Spleen (tissue), 11 donors: ENCODE measurements around the gene CFAP99. TPM values are rescaled to one million over a fixed set of nuclear protein-coding genes. Genes with fewer than 3 reads are reported as not detected.

Source experiments
- DNase-seq: peaks from one replicate; pipeline ENCODE4 v3.0.0-alpha.2; 2020
- H3K27ac ChIP-seq, 8 donors: fragments of 200-600 bp; sonication (generic) in 7 of 8; 1 replicate in 4 of 8; 2 replicates in 4 of 8; pipeline versions ENCODE4 v1.5.0 to v1.8.0; 2016 to 2021; ENCODE audit warnings: inconsistent platforms in 4 of 8, mild to moderate bottlenecking in 4 of 8, moderate library complexity in 1 of 8
- H3K27me3 ChIP-seq, 7 donors: fragments of 200-600 bp; sonication (generic) in 6 of 7; replicated peaks in 1 of 7; 1 replicate in 4 of 7; 2 replicates in 3 of 7; pipeline versions ENCODE4 v1.5.0 to v1.8.0; 2016 to 2021; ENCODE audit warnings: inconsistent platforms in 3 of 7, mild to moderate bottlenecking in 1 of 7
- H3K36me3 ChIP-seq, 6 donors: fragments of 200-600 bp; sonication (generic) in 5 of 6; 1 replicate in 4 of 6; 2 replicates in 2 of 6; pipeline versions ENCODE4 v1.5.0 to v1.8.0; 2016 to 2021; ENCODE audit warnings: inconsistent platforms in 2 of 6
- H3K4me1 ChIP-seq, 6 donors: fragments of 200-600 bp; sonication (generic) in 5 of 6; 1 replicate in 3 of 6; 2 replicates in 3 of 6; pipeline versions ENCODE4 v1.5.0 to v1.8.0; 2016 to 2021; ENCODE audit warnings: inconsistent platforms in 3 of 6
- H3K4me3 ChIP-seq, 8 donors: fragments of 200-600 bp; sonication (generic) in 7 of 8; 1 replicate in 4 of 8; 2 replicates in 4 of 8; pipeline versions ENCODE4 v1.5.0 to v1.8.0; 2016 to 2021; ENCODE audit warnings: inconsistent platforms in 4 of 8, mild to moderate bottlenecking in 4 of 8, moderate library complexity in 2 of 8
- H3K9me3 ChIP-seq, 8 donors: fragments of 200-600 bp; sonication (generic) in 7 of 8; 1 replicate in 4 of 8; 2 replicates in 4 of 8; pipeline versions ENCODE4 v1.5.0 to v1.8.0; 2016 to 2021; ENCODE audit warnings: inconsistent platforms in 4 of 8
- POLR2A ChIP-seq, 3 donors: fragments of 450-650 bp; IDR thresholded peaks; one replicate each; pipeline ENCODE4 v1.5.1; 2017; ENCODE audit warnings: antibody characterized with exemption in 3 of 3, mild to moderate bottlenecking in 1 of 3
- POLR2AphosphoS5 ChIP-seq, 3 donors: sonication (generic); formaldehyde crosslinking; IDR thresholded peaks; one replicate each; pipeline ENCODE4 v1.5.1; 2017; ENCODE audit warnings: antibody characterized with exemption in 3 of 3
- WGBS, 5 donors: extraction: QIAGEN DNeasy Blood & Tissue Kit in 3 of 5; methylation state at CpG; one replicate each; pipeline versions ENCODE4 v1.1.5 to v1.1.7; 2013 to 2018; 5-methylcytosine and 5-hydroxymethylcytosine counted together
- intact Hi-C: fragments of 100-400 bp; cut with DNase I; formaldehyde crosslinking; loops from one replicate; pipeline ENCODE4 v1.15.0; 2023; ENCODE audit warnings: low total_unique reads
- polyA plus RNA-seq, 3 donors: library from polyadenylated mRNA; stranded (reverse); fragments of 200-250 nt; gene quantifications; one replicate each; pipeline ENCODE4 v1.2.1, GENCODE V29; 2013
- total RNA-seq, 7 donors: library from RNA; depleted of rRNA in 3 of 7; stranded (reverse); fragments of >200 nt in 3 of 7; fragmentation: NEBNext Ultra II Directional in 4 of 7; extraction: Animal tissue kit (Norgen Biotek cat#: 25700) in 4 of 7; gene quantifications; one replicate each; pipeline versions ENCODE4 v1.1.0 to v1.2.1, GENCODE V29; 2016 to 2021
- TF ChIP-seq, protein P1 (sequence below), 11 experiments: fragments of 200-600 bp in 7 of 11; fragments of 450-650 bp in 4 of 11; sonication (generic) in 4 of 11; IDR thresholded peaks in 8 of 11; conservative IDR thresholded peaks in 3 of 11; 1 replicate in 7 of 11; 2 replicates in 4 of 11; pipeline versions ENCODE4 v1.4.0 to v1.8.0; 2016 to 2021; ENCODE audit warnings: antibody characterized with exemption in 11 of 11, inconsistent platforms in 4 of 11, mild to moderate bottlenecking in 1 of 11
- donor health status: healthy with polysubstance abuse.
- donor health status: DM: no; HTN: no; CAD: no; lungs with moderate emphysema.
- donor health status: DM: no; HTN: no; CAD: no.
- donor health status: Bipolar disorder and iron deficiency.
- donor health status: healthy.
- donor health status: DM: no; HTN: no; CAD: no.
- donor health status: DM: yes; HTN: yes; CAD: no.

Gene CFAP99
- total and polyA plus RNA-seq, 10 donors, result 0.13 to 0.22 TPM; not detected in 8

DNA sequence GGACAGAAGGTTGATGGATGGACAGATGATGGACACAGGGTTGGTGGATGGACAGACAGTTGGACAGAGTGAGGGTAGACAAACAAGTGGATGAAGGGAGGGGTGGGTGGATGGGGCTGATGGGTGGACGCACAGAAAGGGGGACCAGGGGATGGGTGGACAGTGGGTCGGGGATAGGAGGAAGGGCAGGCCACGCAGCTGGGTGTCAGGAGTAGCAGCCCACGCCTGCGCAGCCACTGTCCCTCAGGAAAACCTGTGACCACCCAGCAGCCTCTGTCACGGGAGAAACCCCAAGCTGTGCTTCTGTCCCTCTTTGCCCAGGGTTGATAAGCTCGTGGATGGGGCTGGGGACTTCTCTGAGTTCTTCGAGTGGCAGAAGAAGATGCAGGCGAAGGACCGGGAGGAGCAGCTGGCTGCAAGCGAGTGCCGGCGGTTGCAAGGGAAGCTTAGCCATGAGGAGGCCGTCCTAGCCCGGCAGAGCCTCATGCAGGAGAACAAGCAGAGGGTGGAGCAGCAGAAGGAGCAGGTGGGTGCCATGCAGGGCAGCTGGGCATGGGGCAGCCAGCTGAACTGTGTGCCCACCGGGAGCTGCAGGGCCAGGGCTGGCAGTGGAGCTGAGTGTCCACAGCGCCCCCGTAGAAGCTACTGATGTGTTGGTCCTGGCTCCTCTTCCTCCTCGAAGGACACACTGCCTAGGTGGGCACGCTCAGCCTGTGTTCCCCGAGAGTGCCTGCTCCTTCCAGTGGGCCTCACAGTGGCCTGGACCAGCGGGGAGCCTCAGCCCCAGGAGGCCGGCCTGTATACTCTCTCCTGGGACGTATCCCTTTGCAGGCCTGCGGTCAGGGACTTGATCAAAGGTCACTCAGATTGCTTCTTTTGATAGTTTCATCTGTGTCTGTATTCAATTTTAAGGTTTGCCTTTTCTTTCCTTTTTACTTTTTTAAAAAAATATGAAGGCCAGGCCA, 33.3 kb downstream of the CFAP99 start:
- TF ChIP-seq POLR2AphosphoS5 (IDR thresholded peaks at IDR 0.05) (no peak), POLR2A (IDR thresholded peaks at IDR 0.05) (no peak)
- TF ChIP-seq, protein P1, sequence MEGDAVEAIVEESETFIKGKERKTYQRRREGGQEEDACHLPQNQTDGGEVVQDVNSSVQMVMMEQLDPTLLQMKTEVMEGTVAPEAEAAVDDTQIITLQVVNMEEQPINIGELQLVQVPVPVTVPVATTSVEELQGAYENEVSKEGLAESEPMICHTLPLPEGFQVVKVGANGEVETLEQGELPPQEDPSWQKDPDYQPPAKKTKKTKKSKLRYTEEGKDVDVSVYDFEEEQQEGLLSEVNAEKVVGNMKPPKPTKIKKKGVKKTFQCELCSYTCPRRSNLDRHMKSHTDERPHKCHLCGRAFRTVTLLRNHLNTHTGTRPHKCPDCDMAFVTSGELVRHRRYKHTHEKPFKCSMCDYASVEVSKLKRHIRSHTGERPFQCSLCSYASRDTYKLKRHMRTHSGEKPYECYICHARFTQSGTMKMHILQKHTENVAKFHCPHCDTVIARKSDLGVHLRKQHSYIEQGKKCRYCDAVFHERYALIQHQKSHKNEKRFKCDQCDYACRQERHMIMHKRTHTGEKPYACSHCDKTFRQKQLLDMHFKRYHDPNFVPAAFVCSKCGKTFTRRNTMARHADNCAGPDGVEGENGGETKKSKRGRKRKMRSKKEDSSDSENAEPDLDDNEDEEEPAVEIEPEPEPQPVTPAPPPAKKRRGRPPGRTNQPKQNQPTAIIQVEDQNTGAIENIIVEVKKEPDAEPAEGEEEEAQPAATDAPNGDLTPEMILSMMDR (IDR thresholded peaks at IDR 0.05 in 8 of 11, conservative IDR thresholded peaks at IDR 0.05 in 3 of 11), result no peak
- no peak for DNase-seq

DNA sequence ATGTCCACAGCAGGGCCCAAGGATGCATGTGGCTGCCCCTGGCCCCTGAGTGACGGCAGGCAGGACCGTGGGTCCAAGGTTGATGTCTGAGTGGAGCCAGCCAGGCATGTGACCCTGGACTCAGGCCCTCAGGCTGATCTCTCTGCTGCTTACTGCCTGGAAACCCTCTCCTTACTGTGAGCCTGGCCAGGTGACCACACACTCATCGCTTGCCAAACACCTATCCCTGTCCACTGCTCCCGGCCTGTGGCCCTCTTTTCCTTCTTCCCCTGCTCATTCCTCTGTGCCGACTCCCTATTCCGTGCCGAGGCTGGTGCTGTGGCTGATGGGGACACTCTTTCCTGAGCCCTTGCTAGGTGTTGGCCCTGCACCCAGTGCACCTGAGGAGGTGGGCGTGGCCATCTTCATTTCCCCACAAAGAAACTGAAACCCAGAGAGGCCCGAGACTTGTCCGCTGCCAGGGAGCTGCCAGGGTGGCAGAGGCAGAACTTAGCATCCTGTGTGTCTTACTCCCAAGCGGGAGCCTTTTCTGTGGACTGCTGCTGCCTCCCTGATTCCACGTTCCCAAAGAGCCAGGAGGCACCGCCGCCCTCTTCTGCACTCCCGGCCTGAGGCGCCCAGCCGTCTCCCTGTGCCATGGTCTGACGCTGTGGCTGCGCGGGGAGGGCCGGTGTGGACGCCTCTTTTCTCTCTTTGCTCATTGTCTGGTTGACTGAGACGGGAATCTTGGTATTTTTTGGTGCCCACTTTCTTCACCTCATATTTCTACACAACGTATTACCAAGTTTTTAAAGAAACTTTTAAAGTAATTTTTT, 38.9 kb downstream of the CFAP99 start:
- H3K4me3 ChIP-seq, result no peak overlapping the region
- H3K9me3 ChIP-seq, result no peaks in the 10 kb centered on the region
- WGBS, 5 donors, result 83 to 90% (median 88%) methylated on average over 23 to 24 of the region's 24 CpGs
- peak; percentile 42 for DNase-seq
- intact Hi-C loops, result no loop called here
- H3K27ac ChIP-seq, result no peak overlapping the region
- H3K4me1 ChIP-seq, result peaks cover 4 to 12% (median 10%) of the 10 kb centered on the region in 6 donors
- no peaks in the 10 kb centered on the region for H3K36me3 ChIP-seq
- TF ChIP-seq POLR2A (IDR thresholded peaks at IDR 0.05) (no peak), POLR2AphosphoS5 (IDR thresholded peaks at IDR 0.05) (no peak)
- TF ChIP-seq, protein P1 (IDR thresholded peaks at IDR 0.05 in 8 of 11, conservative IDR thresholded peaks at IDR 0.05 in 3 of 11), result no peak
- H3K27me3 ChIP-seq, result peaks cover 0 to 27% (median 0%) of the 10 kb centered on the region in 7 donors

More for the DNA sequence above, 33.3 kb downstream of the CFAP99 start:
- Histone ChIP-seq H3K36me3 (no peaks in the 10 kb centered on the region), H3K27me3 (no peaks in the 10 kb centered on the region), H3K4me3 (no peak overlapping the region), H3K4me1 (no peaks in the 10 kb centered on the region), H3K27ac (no peak overlapping the region), H3K9me3 (no peaks in the 10 kb centered on the region)
- intact Hi-C loops, result no loop called here
- WGBS, 5 donors, result 81 to 90% (median 85%) methylated on average over 21 to 25 of the region's 25 CpGs

DNA sequence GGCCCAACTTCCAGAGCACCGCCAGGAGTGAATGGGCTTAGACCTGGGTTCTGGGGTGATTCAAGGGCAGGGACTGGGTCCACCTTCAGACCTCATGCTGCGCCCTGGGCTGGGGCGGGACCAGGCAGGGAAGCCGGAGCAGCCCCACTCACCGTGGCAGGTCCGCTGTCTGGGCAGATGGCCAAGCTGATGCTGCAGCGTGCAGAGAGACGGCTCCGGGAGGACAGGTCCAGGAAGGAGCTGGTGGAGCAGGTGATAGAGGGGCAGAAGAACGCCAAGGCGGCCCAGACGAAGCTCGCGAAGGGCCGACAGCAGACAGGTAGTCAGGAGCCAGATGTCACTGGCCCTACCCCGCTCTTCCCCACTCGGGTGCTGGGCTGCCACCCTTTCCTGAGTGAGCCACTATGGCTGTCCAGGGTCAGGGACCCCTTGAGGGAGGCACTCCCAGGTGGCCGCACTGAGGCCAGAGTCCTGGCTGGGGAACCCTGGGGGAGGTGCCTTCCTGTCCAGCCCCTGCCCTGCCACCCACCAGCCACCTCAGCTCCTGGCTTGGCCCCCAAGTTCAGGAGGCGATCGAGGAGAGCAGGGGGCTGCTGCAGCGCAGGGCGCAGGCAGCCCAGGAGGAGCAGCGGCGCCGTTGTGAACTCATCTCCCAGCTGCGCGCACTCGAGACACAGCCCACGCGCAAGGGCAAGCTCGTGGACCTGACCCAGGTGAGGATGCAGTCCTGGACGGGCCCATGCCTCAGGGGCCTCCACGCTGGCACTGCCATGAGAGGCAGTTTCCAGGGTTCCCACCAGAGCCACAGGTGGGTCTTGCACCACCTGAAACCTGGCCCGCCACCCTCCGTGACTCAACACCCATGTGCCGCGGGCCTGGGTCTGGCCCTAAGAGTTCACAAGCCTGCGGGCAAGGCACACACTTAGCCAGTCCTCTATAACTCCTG, 40.1 kb downstream of the CFAP99 start:
- DNase-seq, result peak; percentile 69
- TF ChIP-seq POLR2AphosphoS5 (IDR thresholded peaks at IDR 0.05) (no peak), POLR2A (IDR thresholded peaks at IDR 0.05) (no peak)
- TF ChIP-seq, protein P1 (IDR thresholded peaks at IDR 0.05 in 8 of 11, conservative IDR thresholded peaks at IDR 0.05 in 3 of 11), result no peak

More for the DNA sequence above, 40.1 kb downstream of the CFAP99 start:
- H3K9me3 ChIP-seq, result no peaks in the 10 kb centered on the region
- no peak overlapping the region for H3K4me3 ChIP-seq
- no peak overlapping the region for H3K27ac ChIP-seq
- peaks cover 4 to 21% (median 18%) of the 10 kb centered on the region in 6 donors for H3K4me1 ChIP-seq
- no peaks in the 10 kb centered on the region for H3K36me3 ChIP-seq
- intact Hi-C loops, result no loop called here
- WGBS, 5 donors, result 82 to 93% (median 87%) methylated on average over 22 to 38 of the region's 38 CpGs
- peaks cover 0 to 36% (median 0%) of the 10 kb centered on the region in 7 donors for H3K27me3 ChIP-seq
